Osteoblast (primary cell): ENCODE measurements around the gene EGF. TPM values are rescaled to one million over a fixed set of nuclear protein-coding genes. Genes with fewer than 3 reads are reported as not detected.

Source experiments
- DNase-seq: peaks from one replicate; pipeline ENCODE4 v3.0.0; 2011; ENCODE audit warnings: low spot score, mixed read lengths; ENCODE audit not compliant: insufficient read length; ENCODE audit errors: missing footprints
- H2AFZ ChIP-seq: 2 replicates; pipeline ENCODE4 v1.6.0; 2011; ENCODE audit warnings: mild to moderate bottlenecking, low read length
- H3K27ac ChIP-seq: 2 replicates; pipeline ENCODE4 v1.5.1; 2011; ENCODE audit warnings: mild to moderate bottlenecking, low read depth, low read length, moderate library complexity
- H3K27me3 ChIP-seq: 2 replicates; pipeline ENCODE4 v1.6.0; 2012; ENCODE audit warnings: mild to moderate bottlenecking, control low read depth, inconsistent platforms, low read length, moderate library complexity; ENCODE audit not compliant: insufficient read depth
- H3K36me3 ChIP-seq: 2 replicates; pipeline ENCODE4 v1.5.1; 2011; ENCODE audit warnings: mild to moderate bottlenecking, low read length, control low read depth, moderate library complexity; ENCODE audit not compliant: insufficient read depth
- H3K4me1 ChIP-seq: 2 replicates; pipeline ENCODE4 v1.5.1; 2011; ENCODE audit warnings: mild to moderate bottlenecking, low read length, control low read depth, moderate library complexity; ENCODE audit not compliant: insufficient read depth
- H3K4me2 ChIP-seq: 2 replicates; pipeline ENCODE4 v1.6.0; 2011; ENCODE audit warnings: mild to moderate bottlenecking, low read length; ENCODE audit not compliant: insufficient read depth
- H3K4me3 ChIP-seq: fragments of 200-600 bp; sonication (generic); 3 replicates; pipeline ENCODE4 v1.5.1; 2012; ENCODE audit warnings: mild to moderate bottlenecking, low read length, inconsistent platforms; ENCODE audit not compliant: insufficient read depth
- H3K79me2 ChIP-seq: 2 replicates; pipeline ENCODE4 v1.6.0; 2012; ENCODE audit warnings: mild to moderate bottlenecking, low read length, control low read depth, inconsistent platforms; ENCODE audit not compliant: insufficient read depth
- H3K9me3 ChIP-seq: 2 replicates; pipeline ENCODE4 v1.5.1; 2011; ENCODE audit warnings: low read depth, low read length, control low read depth
- H4K20me1 ChIP-seq: 2 replicates; pipeline ENCODE4 v1.6.0; 2012; ENCODE audit warnings: mild to moderate bottlenecking, low read length, control low read depth; ENCODE audit not compliant: insufficient read depth
- CTCF ChIP-seq: IDR thresholded peaks from 2 replicates; pipeline ENCODE4 v1.5.1; 2011; ENCODE audit warnings: mild to moderate bottlenecking, low read depth, low read length, moderate library complexity; ENCODE audit errors: extremely low read depth
- total RNA-seq: library from RNA; depleted of rRNA; stranded (reverse); fragments of >200 nt; gene quantifications from 2 replicates; pipeline ENCODE4 v1.2.3, GENCODE V29; 2012

EGF gene
- total RNA-seq, 1 donor = 0.36 TPM

- no peaks in the 10 kb centered on the region for H3K36me3 ChIP-seq
- no peak for TF ChIP-seq CTCF
Observed at GRCh38 chr4:110014233-110014632, 101.5 kb downstream of the EGF start.

GRCh38 chr4:110019153-110019552 is 106.5 kb downstream of the EGF start:
- no peak for DNase-seq
- no peaks in the 10 kb centered on the region for H3K27me3 ChIP-seq
- H2AFZ ChIP-seq = no peak overlapping the region
- H3K27ac ChIP-seq = no peak overlapping the region
- H3K9me3 ChIP-seq = no peaks in the 10 kb centered on the region
- H3K79me2 ChIP-seq = no peaks in the 10 kb centered on the region
- no peak overlapping the region for H3K4me2 ChIP-seq
- no peak overlapping the region for H3K4me3 ChIP-seq
- no peaks in the 10 kb centered on the region for H4K20me1 ChIP-seq
- peaks cover 2% of the 10 kb centered on the region for H3K4me1 ChIP-seq
- TF ChIP-seq CTCF = no peak
- no peaks in the 10 kb centered on the region for H3K36me3 ChIP-seq

More at GRCh38 chr4:110014233-110014632, 101.5 kb downstream of the EGF start:
- Histone ChIP-seq H3K79me2 (no peaks in the 10 kb centered on the region), H2AFZ (no peak overlapping the region), H3K9me3 (no peaks in the 10 kb centered on the region), H3K27ac (no peak overlapping the region), H3K4me2 (no peak overlapping the region), H3K4me1 (no peaks in the 10 kb centered on the region), H4K20me1 (no peaks in the 10 kb centered on the region), H3K4me3 (no peak overlapping the region), H3K27me3 (no peaks in the 10 kb centered on the region)
- no peak for DNase-seq

- peak overlapping the region; percentile 41 for H3K4me2 ChIP-seq
- H3K4me1 ChIP-seq = peaks cover 2% of the 10 kb centered on the region
- peak overlapping the region; percentile 25 for H2AFZ ChIP-seq
- TF ChIP-seq CTCF = no peak
- no peak for DNase-seq
- no peaks in the 10 kb centered on the region for H4K20me1 ChIP-seq
- peaks cover 3% of the 10 kb centered on the region for H3K27me3 ChIP-seq
- no peaks in the 10 kb centered on the region for H3K79me2 ChIP-seq
- no peaks in the 10 kb centered on the region for H3K36me3 ChIP-seq
- H3K9me3 ChIP-seq = no peaks in the 10 kb centered on the region
- H3K27ac ChIP-seq = no peak overlapping the region
- no peak overlapping the region for H3K4me3 ChIP-seq
Observed at GRCh38 chr4:110020139-110020538, 107.5 kb downstream of the EGF start.

- no peaks in the 10 kb centered on the region for H4K20me1 ChIP-seq
- no peaks in the 10 kb centered on the region for H3K36me3 ChIP-seq
- no peak for TF ChIP-seq CTCF
- H3K4me2 ChIP-seq = no peak overlapping the region
- H2AFZ ChIP-seq = no peak overlapping the region
- H3K4me3 ChIP-seq = no peak overlapping the region
- H3K79me2 ChIP-seq = no peaks in the 10 kb centered on the region
- H3K27ac ChIP-seq = no peak overlapping the region
- no peak for DNase-seq
- H3K9me3 ChIP-seq = no peaks in the 10 kb centered on the region
- peaks cover 4% of the 10 kb centered on the region for H3K27me3 ChIP-seq
- H3K4me1 ChIP-seq = peaks cover 2% of the 10 kb centered on the region
Observed at GRCh38 chr4:110020646-110021443, 108.2 kb downstream of the EGF start.
